Suppressor macrophage (primary cell): ENCODE measurements around the gene E2F3.
A peak's percentile ranks its signal among the peaks of the same experiment; 100 is the strongest.
"Not testable (repeated sequence)": the region's sequence is repeated elsewhere in the genome, so short reads cannot be mapped to it uniquely, and the experiment has no call there.

Experiments used
- DNase-seq, 4 experiments: peaks; one replicate each; pipeline ENCODE4 v3.0.0-alpha.2; 2020 to 2022

Gene E2F3

DNA sequence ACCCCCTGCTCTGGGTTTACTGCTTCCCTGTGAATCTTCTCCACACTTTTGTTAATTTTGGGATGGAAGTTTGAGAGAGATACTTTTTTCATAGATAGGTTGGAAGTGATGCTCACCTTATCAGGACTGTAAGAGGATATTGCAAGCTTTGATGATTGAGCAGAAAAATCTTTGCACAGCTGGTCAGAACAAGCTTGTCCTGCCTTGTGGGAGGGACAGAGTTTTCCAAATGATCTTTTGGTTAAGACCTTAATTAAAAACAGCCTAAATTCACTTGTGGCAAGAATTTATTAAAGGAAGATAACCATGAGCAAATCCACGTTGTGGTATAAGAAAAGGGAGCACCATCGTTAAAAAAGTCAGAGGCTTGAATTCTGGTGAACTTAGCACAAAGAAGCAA, 32.2 kb downstream of the E2F3 start:
- DNase-seq, result no peak

DNA sequence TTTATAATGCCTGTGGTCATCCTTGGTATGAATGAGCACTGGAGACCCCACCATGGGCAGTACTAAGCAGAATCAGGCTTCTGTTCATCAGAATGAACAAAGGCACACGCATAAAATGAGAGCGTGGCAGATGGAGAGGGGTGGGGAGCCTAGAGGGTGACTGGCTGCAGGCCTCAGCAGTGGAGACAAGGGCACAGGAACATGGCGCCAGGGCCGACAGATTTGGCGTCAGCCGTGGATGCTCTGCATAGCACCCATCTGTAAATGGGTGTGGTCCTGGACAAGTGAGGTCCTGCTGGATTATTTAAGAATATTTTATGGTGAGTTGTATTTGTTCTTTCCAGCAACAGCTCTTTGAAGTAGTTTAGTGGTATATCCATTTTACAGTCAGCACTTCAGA, 33.1 kb downstream of the E2F3 start:
- DNase-seq, result no peak

DNA sequence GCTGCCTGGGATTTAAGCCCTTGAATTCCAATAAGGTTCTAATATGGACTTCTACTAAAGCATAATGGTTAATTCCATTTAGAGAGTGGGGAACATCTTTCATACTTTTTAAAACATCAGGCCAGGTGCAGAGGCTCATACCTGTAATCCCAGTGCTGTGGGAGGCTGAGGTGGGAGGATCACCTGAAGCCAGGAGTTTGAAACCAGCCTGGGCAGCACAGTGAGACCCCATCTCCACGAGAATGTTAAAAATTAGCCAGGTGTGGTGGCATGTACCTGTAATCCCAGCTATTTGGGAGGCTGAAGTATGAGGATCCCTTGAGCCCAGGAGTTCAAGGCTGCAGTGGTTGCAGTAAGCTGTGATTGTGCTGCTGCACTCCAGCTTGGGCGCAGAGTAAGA, 35.0 kb downstream of the E2F3 start:
- no peak for DNase-seq

DNA sequence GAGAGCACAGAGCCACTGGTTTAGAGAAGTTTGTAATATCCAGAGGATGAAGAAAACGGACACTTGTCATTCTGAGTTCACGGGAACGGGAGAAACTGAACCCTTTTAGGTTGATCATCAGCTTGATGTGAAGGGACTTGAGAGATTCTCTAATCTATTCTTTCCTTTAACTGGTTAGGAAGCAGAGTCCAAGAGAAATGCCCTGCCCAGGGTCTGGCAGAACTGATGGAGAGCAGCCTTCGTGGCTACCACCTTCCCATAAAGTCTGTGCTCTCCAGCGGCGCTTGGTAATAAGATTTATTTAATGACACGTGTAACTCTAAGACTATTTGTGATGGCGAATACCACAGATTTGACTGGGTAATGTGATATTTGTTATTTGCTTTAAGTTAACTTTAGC, 36.0 kb downstream of the E2F3 start:
- DNase-seq, result no peak

DNA sequence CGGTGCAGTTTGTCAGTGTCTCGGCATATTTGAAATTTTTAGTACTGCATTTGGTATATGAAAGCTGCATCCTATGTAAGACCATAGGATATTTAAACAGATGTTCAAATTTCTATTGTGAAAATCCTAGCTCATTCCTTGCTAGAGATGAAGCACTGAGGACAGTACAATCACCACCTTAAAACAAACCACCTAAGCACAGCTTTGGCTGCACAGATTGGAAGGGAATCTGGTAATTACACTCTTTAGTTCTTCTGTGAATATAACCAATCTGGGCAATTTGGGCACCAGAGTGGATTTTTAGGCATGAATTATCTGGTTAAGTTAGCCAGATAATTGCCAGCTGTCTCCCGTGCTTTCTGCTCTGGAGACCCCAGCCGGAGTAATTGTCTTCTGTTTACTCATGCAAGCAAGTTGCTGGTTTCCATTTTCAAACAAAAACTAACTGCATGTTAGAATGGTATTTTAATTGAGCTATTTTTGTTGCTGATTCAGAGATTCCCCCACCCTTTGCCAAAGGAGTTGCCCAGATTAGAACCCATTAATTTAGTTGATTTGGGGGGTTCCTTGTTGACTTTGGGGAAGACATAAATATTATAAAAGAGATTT, 36.9 kb downstream of the E2F3 start:
- DNase-seq, result no peak

DNA sequence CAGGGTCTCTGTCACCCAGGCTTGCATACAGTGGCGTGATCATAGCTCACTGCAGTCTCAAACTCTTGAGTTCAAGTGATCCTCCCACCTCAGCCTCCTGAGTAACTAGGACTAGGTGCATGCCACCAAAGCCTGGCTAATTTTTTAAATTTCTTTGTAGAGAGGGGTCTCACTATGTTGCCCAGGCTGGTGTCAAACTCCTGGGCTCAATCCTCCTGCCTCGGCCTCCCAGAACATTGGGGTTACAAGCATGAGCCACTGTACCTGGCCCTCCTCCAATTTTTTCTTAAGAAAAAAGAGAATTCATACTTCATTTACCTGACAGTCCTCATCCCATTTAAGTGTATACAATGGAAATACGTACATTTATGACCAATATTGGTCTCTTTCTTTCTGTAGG, 37.9 kb downstream of the E2F3 start:
- DNase-seq, result no peak

DNA sequence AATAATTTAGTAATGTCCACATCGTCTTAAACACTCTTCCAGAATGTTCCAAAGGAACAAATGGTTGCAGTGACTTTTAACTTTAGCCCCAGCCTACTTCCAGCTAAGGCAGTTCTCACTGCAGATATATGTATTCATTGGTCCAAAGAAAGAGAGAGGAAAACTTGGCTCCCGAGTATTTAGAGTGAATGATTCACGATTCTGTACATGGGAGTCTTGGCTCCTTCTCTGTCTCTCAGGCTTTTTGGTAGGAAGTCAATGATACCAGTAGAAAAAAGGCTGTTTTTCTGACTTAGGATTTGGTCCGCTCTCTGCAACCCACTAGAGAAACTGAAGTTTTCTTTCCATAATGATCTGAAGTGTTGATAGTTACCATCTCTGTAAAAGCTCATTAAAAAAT, 38.6 kb downstream of the E2F3 start:
- DNase-seq, result no peak

DNA sequence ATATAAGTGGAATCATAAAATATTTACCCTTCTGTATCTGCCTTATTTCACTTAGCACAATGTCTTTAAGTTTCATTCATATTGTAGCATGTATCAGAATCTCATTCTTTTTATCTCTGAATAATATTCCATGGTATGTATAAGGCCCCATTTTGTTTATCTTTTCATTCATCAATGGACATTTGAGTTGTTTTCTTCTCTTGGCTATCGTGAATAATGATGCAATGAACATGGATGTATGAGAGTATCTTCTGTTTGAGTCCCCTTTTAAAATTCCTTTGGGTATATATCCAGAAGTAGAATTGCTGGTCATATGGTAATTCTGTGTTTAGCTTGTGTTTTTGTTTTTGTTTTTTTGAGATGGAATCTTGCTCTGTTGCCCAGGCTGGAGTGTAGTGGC, 39.6 kb downstream of the E2F3 start:
- DNase-seq, result no peak

DNA sequence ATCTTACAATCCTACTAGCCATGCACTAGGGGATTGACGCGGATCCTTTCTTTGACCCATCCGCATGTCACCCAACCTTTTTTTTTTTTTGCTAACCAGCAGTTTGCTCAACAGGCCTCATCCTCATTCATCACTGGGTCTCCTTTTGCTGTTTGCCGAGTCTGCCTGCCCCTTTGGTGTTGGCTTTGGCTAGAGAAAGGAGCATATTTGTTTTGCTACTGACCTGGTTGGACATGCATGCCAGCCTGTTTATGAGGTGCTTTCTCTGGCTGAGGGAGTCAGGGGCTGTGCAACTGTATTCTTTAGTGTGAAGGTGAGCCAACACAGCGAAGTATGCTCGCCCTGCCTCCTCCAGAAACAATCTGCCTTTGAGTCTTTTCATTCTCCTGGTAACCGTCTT, 40.2 kb downstream of the E2F3 start:
- DNase-seq, result no peak

DNA sequence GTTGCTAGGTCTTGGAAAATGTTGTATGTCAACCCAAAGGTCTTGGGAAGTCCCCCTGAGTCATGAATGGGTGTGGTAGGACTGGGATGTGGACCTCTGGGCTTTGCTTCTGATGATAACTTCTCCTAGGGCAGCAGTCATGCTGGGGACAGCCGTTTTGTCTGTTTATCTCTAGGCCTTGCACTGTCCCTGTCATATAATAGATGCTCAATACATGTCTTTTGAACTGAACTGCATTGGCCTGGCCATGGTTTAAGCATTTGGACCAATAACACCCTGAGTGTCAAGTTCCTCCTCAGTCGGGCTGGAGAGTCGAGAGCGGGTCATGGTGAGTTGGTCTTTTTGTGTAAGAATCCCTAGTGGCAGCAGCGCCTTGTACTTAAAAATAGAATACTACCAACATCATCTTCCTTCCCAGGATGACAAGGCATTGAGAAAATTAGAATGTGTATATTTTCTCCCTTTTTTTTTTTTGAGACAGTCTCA, 43.1 kb downstream of the E2F3 start:
- peak; percentile 35 to 64 (median 54) for DNase-seq

DNA sequence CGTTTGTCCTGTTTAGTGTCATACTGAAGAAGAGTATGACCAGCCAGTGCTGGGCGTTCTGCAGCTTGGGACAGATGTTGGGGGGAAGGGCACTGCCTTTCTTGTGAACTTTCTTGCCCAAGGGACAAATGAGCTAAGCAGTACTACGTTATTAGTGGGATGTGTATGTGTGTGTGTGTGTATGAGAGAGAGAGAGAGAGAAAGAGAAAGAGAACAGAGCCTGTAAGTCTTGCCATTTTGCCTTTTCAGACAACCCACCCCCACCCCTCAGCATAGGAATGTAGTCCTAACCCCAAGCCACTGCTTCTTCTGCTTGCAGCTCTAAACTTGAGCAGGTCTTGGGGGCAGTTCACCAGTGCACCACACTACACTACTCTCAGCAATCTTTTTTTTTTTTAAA, 45.5 kb downstream of the E2F3 start:
- no peak for DNase-seq

DNA sequence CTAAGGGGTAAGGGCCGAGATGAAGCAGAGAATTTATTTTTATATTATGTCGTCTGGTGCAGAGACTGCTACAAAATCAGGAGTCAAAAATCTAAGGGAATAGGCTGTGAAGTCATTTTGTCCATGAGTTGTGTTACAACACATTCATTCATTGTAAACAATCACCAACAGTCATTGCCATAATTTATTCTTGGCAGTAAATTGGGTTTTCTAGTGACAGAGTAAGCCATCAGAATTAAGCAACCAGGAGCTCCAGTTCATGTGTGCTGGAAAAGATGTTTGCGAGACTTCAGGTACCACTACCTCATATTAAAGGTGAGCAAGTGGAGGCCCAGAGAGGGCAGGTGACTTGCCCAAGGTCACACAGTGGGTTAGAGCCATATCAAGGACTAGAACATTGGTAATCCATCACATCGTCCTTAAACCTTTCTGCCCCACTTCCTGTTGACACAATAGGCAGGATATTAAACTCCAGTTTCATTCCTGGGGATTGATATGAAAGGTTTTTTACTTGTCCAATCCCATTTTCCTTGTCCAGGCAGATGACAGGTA, 46.0 kb downstream of the E2F3 start:
- DNase-seq, result no peak

DNA sequence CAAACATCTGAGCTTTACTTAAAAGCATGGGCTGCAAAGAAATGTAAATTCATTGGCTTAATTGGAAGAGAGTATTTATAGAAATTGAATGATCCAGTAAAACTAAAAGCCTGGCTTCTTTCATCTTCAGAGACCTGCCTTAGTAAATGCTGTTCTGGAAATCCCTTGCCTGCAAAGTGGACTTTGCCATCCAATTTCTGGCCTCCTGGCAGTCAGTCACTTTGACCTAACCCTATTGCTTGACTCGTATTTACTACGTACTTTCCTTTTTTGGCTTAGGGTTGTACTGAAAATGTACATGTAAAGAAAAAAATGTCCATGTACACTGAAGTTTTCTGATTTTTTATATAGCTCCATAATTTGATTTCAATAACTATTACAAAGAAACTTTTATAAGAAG, 47.1 kb downstream of the E2F3 start:
- no peak for DNase-seq

DNA sequence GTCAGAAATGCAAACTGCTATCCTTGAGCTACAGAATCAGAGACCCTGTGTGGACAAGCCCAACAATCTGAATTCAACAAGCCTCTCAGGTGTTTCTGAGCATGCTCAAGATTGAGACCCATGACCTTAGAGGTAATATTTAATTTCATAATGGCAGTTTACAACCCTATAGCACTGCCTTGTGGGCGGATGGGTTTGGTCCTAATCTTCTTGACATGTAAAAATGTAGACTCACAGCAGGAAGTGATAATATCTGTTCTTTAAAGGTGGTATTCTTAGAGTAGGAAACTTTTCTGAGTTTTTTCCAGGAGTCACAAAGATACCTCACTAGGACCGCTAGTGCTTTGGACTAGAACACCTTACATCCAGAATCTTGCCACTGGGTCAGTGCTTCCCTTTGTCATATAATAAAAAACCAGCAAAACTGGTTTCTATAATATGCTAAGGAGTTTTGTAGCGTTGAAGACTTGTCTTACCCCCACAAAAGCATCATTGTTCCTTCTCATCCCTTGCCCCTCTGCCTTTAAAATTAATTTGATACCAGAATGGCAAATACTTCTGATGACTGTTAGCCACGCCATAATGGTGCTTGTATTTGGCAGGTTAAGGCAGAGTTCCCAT, 52.6 kb downstream of the E2F3 start:
- no peak for DNase-seq

DNA sequence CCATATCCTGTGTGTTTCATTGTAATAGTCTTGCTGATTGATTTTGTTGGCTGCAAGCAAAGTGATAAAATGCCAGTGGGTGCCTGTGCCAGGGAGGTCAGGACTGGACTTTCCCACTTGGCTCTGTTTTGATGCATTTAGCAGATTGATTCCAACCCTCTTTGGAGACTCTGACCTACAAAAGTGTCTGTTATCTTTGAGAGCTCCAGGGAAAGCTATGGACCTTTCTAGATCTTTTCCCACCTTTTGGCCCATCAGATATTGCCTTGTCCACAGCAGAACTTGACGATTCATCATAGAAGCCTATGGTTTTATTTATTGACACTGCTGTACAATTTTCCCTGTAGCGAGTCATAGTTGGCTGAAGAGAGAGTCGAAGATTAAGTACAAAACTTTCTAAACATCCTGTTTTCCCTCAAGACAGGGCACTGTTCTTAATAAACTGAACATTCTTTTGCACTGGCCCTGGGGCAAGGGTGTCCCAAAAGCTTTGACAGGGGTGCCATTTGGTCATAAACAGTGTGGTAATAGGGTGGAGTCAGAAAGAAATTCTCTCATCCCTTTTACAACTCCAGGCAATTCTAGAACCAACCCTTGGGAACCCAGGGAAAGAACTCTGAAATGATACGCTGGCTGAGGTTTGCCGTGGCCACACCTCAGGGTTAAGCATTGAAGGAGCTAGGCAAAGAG, 53.7 kb downstream of the E2F3 start:
- DNase-seq, result no peak

DNA sequence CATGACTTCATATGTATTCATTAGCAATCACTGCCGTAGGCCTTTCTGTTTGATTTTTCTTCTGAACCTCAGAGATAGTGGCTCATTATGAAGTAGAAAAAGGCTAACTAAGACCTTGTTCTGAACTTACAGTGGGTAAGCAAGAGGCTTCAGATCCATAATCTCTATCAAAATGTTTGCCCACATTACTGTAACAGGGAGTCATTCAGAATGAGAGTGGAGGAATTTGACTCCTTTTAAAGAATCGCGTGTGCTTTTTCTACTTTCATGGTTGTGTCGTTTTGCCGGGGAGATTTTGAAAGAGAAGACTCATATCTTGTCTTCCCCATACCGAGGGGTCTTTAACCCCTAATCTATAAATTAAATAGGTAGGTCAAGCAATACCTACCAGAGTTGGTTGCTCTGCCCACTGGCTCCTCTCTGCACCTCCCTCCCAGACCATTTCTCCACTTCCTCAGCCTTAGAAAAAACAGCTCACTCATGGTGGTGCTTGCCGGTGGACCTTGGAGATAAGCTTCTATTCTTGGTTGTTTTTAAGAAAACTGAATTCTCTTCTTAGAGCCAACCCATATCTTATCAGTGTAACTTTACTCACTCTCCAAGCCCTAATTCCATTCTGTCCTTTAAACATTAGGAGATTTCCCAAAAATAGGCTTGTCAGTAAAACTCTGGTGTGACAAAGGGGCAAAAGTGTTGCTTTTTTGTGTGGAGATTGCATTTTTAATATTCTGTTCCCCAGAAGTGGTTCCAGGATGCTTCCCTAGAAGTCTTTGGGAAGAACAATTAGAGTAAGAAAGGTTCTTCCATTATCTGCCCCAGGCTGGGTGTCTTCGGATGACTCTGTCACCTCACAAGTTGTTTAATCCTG, 56.6 kb downstream of the E2F3 start:
- peak in 1 of 4 experiments; percentile 9 for DNase-seq

DNA sequence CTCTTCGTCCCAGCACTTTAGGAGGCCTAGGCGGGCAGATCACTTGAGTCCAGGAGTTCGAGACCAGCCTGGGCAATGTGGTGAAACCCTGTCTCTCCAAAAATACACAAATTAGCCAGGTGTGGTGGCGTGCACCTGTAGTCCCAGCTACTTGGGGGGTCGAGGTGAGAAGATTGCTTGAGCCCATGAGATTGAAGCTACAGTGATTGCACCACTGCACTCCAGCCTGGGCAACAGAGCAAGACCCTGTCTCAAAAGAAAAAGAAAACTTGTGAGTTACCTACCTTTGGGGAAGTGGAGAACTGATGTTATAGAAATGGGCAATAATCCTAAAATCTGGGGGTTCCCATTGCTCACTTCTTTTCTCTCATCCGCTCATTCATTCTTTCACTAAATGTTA, 58.0 kb downstream of the E2F3 start:
- no peak for DNase-seq

DNA sequence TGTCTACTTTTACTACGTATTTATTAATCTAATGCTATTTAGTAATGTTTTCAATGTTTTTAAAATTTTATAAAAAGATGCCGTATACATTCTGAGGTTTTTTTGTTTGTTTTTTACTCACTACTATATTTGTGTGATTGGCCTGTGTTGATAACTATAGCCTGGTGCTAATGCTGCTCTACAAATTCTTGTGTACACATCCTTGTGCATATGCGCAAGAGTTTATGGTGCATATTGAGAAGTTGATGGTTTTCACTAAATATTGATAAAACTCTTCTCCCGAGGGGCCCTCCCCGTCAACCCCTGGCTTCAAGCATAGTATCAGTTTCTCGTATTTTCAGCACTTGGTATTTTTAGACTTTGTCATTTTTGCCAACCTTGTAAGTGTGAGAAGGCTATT, 59.9 kb downstream of the E2F3 start:
- DNase-seq, result no peak

DNA sequence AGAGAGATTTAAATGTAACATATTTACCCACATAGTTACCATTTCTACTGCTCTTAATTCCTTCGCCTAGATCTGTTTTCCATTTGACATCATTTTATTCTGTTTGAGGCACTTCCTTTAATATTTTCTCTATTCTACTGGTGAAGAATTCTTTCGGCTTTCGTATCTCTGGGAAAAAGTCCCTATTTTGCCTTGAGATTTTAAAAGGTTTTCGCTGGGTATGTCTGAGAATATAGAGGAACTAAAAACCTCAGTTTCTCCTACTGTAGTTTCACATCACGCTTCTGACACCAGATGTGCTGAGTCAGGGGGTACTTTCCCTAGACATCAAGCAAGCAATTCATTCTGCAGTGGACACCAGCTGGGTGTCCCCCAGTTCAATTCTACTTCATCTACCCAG, 61.7 kb downstream of the E2F3 start:
- DNase-seq, result peak in 3 of 4 experiments; percentile 34 to 68 (median 36)

DNA sequence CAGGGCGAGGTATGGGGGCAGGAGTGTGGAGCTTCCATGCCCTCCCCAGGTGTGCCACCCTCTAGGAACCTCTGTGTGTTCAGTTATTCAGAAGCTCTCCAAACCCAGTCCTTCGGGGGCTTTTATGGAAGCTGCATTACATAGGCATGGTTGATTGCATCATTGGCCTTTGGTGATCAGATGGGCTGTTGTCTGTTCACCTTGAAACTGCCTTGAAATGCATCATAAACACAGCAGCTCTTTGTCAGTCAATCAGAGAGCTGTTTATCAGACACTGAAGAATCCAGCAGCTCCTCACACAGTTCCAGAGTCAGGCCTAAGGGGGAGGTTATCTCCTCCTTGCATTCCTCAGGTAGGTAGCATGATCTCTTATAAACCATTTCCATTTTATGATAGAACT, 62.4 kb downstream of the E2F3 start:
- DNase-seq, result no peak

DNA sequence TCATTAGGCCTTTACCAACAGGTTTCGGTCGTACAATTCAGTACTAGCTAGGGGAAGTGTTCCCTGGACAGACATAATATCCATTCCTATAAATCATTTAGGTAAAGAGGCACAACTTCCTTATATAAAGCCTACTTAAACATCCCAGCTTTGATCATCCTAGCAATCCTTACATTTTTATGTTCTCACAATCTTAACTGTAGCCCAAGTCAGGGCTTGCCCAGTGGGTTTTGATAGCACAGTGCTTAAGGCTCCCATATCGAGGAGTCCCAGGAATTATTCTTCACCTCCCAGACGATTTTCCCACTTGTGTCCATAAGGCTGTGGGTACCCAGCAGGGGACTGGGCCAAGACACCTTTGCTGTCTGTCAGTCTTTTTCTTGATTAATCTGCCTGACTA, 63.2 kb downstream of the E2F3 start:
- DNase-seq, result no peak

DNA sequence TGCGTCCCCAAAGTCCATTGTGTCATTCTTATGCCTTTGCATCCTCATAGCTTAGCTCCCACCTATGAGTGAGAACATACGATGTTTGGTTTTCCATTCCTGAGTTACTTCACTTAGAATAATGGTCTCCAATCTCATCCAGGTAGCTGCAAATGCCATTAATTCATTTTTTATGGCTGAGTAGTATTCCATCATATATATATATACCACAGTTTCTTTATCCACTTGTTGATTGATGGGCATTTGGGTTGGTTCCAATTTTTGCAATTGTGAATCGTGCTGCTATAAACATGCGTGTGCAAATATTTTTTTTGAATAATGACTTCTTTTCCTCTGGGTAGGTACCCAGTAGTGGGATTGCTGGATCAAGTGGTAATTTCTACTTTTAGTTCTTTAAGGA, 63.9 kb downstream of the E2F3 start:
- not testable (repeated sequence) for DNase-seq

DNA sequence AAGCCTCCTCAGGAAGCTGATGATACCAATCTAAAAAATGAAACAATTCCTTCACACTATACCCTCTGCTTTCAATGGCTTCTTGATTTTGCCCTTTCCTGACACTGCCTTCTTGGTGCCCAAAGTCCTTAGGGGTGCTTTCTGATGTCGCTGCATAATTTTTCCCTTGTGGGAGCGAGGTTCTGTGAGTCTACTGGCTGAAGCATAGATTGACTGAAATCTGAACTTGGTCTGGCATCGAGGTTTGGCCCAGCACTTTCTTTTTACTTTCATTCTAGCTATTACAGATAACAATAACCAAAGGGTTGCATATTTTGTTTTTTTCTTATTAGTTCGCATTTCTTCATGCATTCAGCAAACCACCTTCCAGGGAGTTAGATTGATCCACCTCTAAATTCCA, 65.8 kb downstream of the E2F3 start:
- DNase-seq, result no peak
